ENCODE results near the gene CTCFL. TPM values are rescaled to one million over a fixed set of nuclear protein-coding genes. Genes with fewer than 3 reads are reported as not detected.

The CTCFL gene
- polyA plus RNA-seq, 1 donor from 2014 or later = not detected

DNA sequence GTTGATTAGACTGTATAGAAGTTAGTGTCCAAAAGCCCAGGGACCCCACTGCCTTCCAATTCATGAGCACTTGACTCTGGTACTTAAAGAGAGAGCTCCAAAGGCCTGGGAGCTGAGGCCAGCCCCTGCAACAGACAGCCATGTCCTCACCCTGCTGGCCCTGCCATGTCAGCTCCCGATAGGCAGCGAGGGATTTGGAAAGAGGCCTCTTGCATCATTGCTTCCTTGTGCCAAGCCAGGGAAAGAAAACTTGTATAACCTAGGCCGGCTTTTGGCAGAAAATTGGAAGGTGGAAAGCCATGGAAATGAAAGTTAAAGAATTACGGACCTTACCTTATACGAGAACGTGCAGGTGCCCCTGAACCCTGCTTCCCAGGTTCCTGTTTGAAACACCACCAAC, 27.5 kb upstream of the CTCFL start:
- Histone ChIP-seq H3K9me3 (ENCODE audit: low read length) (no peaks in the 10 kb centered on the region), H3K79me2 (replicated peaks; ENCODE audit: insufficient read depth, low read length) (no peaks in the 10 kb centered on the region), H3K9me2 (ENCODE audit: insufficient read depth, low read length) (no peaks in the 10 kb centered on the region), H3K36me3 (ENCODE audit: insufficient read depth, low read length) (no peaks in the 10 kb centered on the region), H3K9ac (ENCODE audit: low read length) (no peak overlapping the region), H3K27ac (ENCODE audit: low read length) (no peak overlapping the region), H3K27me3 (ENCODE audit: insufficient read depth, low read depth, low read length) (no peaks in the 10 kb centered on the region), H3K4me3 (ENCODE audit: low read length) (no peak overlapping the region), H4K20me1 (ENCODE audit: insufficient read depth) (no peaks in the 10 kb centered on the region), H3K4me2 (ENCODE audit: low read length) (no peak overlapping the region), H3F3A (ENCODE audit: insufficient read depth, low read length, poor library complexity, severe bottlenecking) (no peaks in the 10 kb centered on the region), H2AFZ (ENCODE audit: low read depth, low read length) (no peak overlapping the region)
- TF ChIP-seq, protein P1, sequence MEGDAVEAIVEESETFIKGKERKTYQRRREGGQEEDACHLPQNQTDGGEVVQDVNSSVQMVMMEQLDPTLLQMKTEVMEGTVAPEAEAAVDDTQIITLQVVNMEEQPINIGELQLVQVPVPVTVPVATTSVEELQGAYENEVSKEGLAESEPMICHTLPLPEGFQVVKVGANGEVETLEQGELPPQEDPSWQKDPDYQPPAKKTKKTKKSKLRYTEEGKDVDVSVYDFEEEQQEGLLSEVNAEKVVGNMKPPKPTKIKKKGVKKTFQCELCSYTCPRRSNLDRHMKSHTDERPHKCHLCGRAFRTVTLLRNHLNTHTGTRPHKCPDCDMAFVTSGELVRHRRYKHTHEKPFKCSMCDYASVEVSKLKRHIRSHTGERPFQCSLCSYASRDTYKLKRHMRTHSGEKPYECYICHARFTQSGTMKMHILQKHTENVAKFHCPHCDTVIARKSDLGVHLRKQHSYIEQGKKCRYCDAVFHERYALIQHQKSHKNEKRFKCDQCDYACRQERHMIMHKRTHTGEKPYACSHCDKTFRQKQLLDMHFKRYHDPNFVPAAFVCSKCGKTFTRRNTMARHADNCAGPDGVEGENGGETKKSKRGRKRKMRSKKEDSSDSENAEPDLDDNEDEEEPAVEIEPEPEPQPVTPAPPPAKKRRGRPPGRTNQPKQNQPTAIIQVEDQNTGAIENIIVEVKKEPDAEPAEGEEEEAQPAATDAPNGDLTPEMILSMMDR (IDR thresholded peaks at IDR 0.05; ENCODE audit: poor library complexity, severe bottlenecking) = no peak
- TF ChIP-seq EP300 (conservative IDR thresholded peaks at IDR 0.05; ENCODE audit: poor library complexity, severe bottlenecking) = no peak
- no peak for TF ChIP-seq POLR2AphosphoS5 (IDR thresholded peaks at IDR 0.05)
- TF ChIP-seq TAF1 (IDR thresholded peaks at IDR 0.05; ENCODE audit: low read depth) = no peak
- TF ChIP-seq, protein P2, sequence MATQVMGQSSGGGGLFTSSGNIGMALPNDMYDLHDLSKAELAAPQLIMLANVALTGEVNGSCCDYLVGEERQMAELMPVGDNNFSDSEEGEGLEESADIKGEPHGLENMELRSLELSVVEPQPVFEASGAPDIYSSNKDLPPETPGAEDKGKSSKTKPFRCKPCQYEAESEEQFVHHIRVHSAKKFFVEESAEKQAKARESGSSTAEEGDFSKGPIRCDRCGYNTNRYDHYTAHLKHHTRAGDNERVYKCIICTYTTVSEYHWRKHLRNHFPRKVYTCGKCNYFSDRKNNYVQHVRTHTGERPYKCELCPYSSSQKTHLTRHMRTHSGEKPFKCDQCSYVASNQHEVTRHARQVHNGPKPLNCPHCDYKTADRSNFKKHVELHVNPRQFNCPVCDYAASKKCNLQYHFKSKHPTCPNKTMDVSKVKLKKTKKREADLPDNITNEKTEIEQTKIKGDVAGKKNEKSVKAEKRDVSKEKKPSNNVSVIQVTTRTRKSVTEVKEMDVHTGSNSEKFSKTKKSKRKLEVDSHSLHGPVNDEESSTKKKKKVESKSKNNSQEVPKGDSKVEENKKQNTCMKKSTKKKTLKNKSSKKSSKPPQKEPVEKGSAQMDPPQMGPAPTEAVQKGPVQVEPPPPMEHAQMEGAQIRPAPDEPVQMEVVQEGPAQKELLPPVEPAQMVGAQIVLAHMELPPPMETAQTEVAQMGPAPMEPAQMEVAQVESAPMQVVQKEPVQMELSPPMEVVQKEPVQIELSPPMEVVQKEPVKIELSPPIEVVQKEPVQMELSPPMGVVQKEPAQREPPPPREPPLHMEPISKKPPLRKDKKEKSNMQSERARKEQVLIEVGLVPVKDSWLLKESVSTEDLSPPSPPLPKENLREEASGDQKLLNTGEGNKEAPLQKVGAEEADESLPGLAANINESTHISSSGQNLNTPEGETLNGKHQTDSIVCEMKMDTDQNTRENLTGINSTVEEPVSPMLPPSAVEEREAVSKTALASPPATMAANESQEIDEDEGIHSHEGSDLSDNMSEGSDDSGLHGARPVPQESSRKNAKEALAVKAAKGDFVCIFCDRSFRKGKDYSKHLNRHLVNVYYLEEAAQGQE (IDR thresholded peaks at IDR 0.05; ENCODE audit: borderline replicate concordance) = no peak
- TF ChIP-seq MXI1 (conservative IDR thresholded peaks at IDR 0.05; ENCODE audit: poor library complexity, severe bottlenecking) = no peak
- no peak for TF ChIP-seq SMC3 (conservative IDR thresholded peaks at IDR 0.05; ENCODE audit: poor library complexity)
- TF ChIP-seq RAD21 (conservative IDR thresholded peaks at IDR 0.05) = no peak
- TF ChIP-seq EZH2 (IDR thresholded peaks at IDR 0.05; ENCODE audit: borderline replicate concordance, insufficient read depth, low read length, poor library complexity, severe bottlenecking) = no peak

DNA sequence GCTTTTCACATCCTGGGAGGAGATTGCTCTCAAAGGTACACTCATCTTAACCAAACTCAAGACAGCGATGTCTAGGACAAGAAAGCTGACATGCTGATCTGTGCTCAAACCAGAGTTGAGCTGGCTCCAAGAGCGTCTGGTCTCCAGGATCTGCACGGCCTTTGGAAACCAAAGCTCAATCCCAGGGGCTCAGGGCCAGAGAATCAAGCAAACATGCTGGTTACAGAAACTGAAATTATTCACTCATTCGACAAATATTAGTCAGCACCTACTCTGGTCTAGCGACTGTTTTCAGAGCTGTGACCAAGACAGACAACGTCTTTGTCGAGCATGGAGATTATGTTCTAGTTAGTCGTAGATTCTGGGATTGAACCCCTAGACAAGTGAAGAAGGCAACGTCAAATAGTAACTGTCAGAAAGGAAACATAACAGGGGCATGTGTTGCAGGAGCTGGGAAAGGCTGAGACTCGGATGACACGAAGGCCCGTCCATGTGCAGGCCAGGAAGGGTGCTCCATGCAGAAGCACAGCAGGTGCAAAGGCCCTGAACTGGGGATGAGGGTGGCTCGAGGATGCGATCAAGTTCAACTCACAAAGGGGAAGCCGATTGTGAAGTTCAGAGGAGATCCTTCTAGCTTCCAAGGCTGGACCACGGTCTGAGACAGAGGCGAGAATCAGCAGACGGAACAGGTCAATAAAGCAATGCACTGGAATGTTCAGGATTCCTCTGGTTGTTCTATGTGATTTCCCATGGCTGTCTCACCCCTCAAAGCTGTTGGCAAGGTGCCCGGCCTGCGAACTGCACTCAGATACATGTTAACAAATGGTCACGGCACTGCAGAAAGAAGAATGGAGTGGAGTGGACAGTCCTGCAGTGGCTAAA, 23.5 kb upstream of the CTCFL start:
- no peaks in the 10 kb centered on the region for H3K9me2 ChIP-seq (ENCODE audit: insufficient read depth, low read length)
- H3K4me2 ChIP-seq (ENCODE audit: low read length) = no peak overlapping the region
- no peaks in the 10 kb centered on the region for H3K36me3 ChIP-seq (ENCODE audit: insufficient read depth, low read length)
- no peak overlapping the region for H3K27ac ChIP-seq (ENCODE audit: low read length)
- no peaks in the 10 kb centered on the region for H3K9me3 ChIP-seq (ENCODE audit: low read length)
- H3F3A ChIP-seq (ENCODE audit: insufficient read depth, low read length, poor library complexity, severe bottlenecking) = no peaks in the 10 kb centered on the region
- no peak overlapping the region for H2AFZ ChIP-seq (ENCODE audit: low read depth, low read length)
- H3K9ac ChIP-seq (ENCODE audit: low read length) = no peak overlapping the region
- H4K20me1 ChIP-seq (ENCODE audit: insufficient read depth) = no peaks in the 10 kb centered on the region
- H3K4me3 ChIP-seq (ENCODE audit: low read length) = no peak overlapping the region
- no peaks in the 10 kb centered on the region for H3K27me3 ChIP-seq (ENCODE audit: insufficient read depth, low read depth, low read length)
- no peaks in the 10 kb centered on the region for H3K79me2 ChIP-seq (replicated peaks; ENCODE audit: insufficient read depth, low read length)
- TF ChIP-seq SMC3 (conservative IDR thresholded peaks at IDR 0.05; ENCODE audit: poor library complexity) (no peak), MXI1 (conservative IDR thresholded peaks at IDR 0.05; ENCODE audit: poor library complexity, severe bottlenecking) (no peak), POLR2AphosphoS5 (IDR thresholded peaks at IDR 0.05) (no peak), EZH2 (IDR thresholded peaks at IDR 0.05; ENCODE audit: borderline replicate concordance, insufficient read depth, low read length, poor library complexity, severe bottlenecking) (no peak), TAF1 (IDR thresholded peaks at IDR 0.05; ENCODE audit: low read depth) (no peak), EP300 (conservative IDR thresholded peaks at IDR 0.05; ENCODE audit: poor library complexity, severe bottlenecking) (no peak), RAD21 (conservative IDR thresholded peaks at IDR 0.05) (no peak)
- TF ChIP-seq, protein P1 (IDR thresholded peaks at IDR 0.05; ENCODE audit: poor library complexity, severe bottlenecking) = no peak
- TF ChIP-seq, protein P2 (IDR thresholded peaks at IDR 0.05; ENCODE audit: borderline replicate concordance) = no peak

Measured in neural cell (in vitro differentiated cells).